D721Med (cell line): ENCODE results near the gene TENM4.

Experiments used
- DNase-seq: peaks from one replicate; pipeline ENCODE4 v3.0.0; 2011; ENCODE audit warnings: low spot score; ENCODE audit not compliant: insufficient read length
- FAIRE-seq: peaks from 2 replicates; lab custom pipeline; 2011; peaks lifted over from hg19 to GRCh38; lab: Jason Lieb, UNC
- CTCF ChIP-seq: IDR thresholded peaks from 2 replicates; pipeline ENCODE4 v1.5.1; 2012; ENCODE audit warnings: mild to moderate bottlenecking, control low read depth; ENCODE audit not compliant: insufficient read depth; ENCODE audit errors: missing control alignments

Gene TENM4

GRCh38 chr11:79336797-79337517 lies 103.9 kb downstream of the TENM4 start:
- FAIRE-seq (no peak), DNase-seq (no peak)
- no peak for TF ChIP-seq CTCF

GRCh38 chr11:79335681-79336080 lies 105.1 kb downstream of the TENM4 start:
- TF ChIP-seq CTCF, result no peak
- DNase-seq, result no peak
- FAIRE-seq, result no peak

- no peak for TF ChIP-seq CTCF
- FAIRE-seq (no peak), DNase-seq (no peak)
Observed at GRCh38 chr11:79333355-79333754, 107.5 kb downstream of the TENM4 start.

- DNase-seq (no peak), FAIRE-seq (no peak)
- TF ChIP-seq CTCF, result no peak
Observed at GRCh38 chr11:79332017-79332416, 108.8 kb downstream of the TENM4 start.

- FAIRE-seq (no peak), DNase-seq (no peak)
- TF ChIP-seq CTCF, result no peak
Observed at GRCh38 chr11:79331203-79331901, 109.5 kb downstream of the TENM4 start.

GRCh38 chr11:79330651-79331050 lies 110.2 kb downstream of the TENM4 start:
- FAIRE-seq (no peak), DNase-seq (no peak)
- TF ChIP-seq CTCF, result no peak

- FAIRE-seq (no peak), DNase-seq (no peak)
- no peak for TF ChIP-seq CTCF
Observed at GRCh38 chr11:79329561-79329960, 111.3 kb downstream of the TENM4 start.
